GM12872 (cell line): ENCODE results near the gene PTRHD1.

ENCODE experiments used
- CTCF ChIP-seq: IDR thresholded peaks from 3 replicates; pipeline ENCODE4 v1.5.1; 2011; ENCODE audit warnings: low read depth, mild to moderate bottlenecking, low read length, moderate library complexity; ENCODE audit not compliant: insufficient read depth

Gene PTRHD1

GRCh38 chr2:24832073-24832461 is 38.9 kb upstream of the PTRHD1 start:
- no peak for TF ChIP-seq CTCF

GRCh38 chr2:24831221-24832072 is 38.3 kb upstream of the PTRHD1 start:
- no peak for TF ChIP-seq CTCF

- no peak for TF ChIP-seq CTCF
These were observed 37.6 kb upstream of the PTRHD1 start for GRCh38 chr2:24830786-24831185.

- TF ChIP-seq CTCF, result no peak
These were observed 37.2 kb upstream of the PTRHD1 start for GRCh38 chr2:24830351-24830750.

- TF ChIP-seq CTCF, result no peak
These were observed 35.2 kb upstream of the PTRHD1 start for GRCh38 chr2:24828238-24828996.

GRCh38 chr2:24827321-24828237 is 34.4 kb upstream of the PTRHD1 start:
- peak; percentile 95 for TF ChIP-seq CTCF

- no peak for TF ChIP-seq CTCF
These were observed 33.6 kb upstream of the PTRHD1 start for GRCh38 chr2:24826773-24827145.
